ENCODE measurements around the gene SLC25A2. TPM values are rescaled to one million over a fixed set of nuclear protein-coding genes. Genes with fewer than 3 reads are reported as not detected.
A peak's percentile ranks its signal among the peaks of the same experiment; 100 is the strongest.
"Not testable (repeated sequence)": the region's sequence is repeated elsewhere in the genome, so short reads cannot be mapped to it uniquely, and the experiment has no call there.

Gene SLC25A2
- total RNA-seq, 1 experiment from 2014 or later: 0.28 TPM

GRCh38 chr5:141349917-141350619 lies 46.2 kb upstream of the SLC25A2 start, which contains the start of gene PCDHGB1:
Gene PCDHGB1, plus strand, starts transcription at chr5:141350099. Its CDS starts 162 bp downstream, at chr5:141350261.
- H3K36me3 ChIP-seq (ENCODE audit: control insufficient read depth, insufficient read depth, low read length): no peaks in the 10 kb centered on the region
- peak within 1 kb of the TSS; percentile 5; the same call in 1 of the 2 replicates for H3K27ac ChIP-seq (ENCODE audit: low read length)
- intact Hi-C loops (cut with micrococcal nuclease; ENCODE audit: unreplicated experiment): loop anchor here (10.0 kb wide), 1 partner anchor 175 kb away; no protein-coding TSS in a partner anchor
- no TSS peak for BruUV-seq (replicated peaks)
- H3K9me3 ChIP-seq (ENCODE audit: control insufficient read depth, insufficient read depth, low read depth, low read length): no peaks in the 10 kb centered on the region
- DNase-seq (ENCODE audit: low read depth, low spot score): no peak
- TF ChIP-seq CTCF (IDR thresholded peaks at IDR 0.05) (peak; percentile 81), SIN3A (IDR thresholded peaks at IDR 0.05; ENCODE audit: borderline replicate concordance, insufficient read depth, low read depth, low read length) (no peak), POLR2AphosphoS5 (IDR thresholded peaks at IDR 0.05; ENCODE audit: low read depth, low read length) (no peak), REST (IDR thresholded peaks at IDR 0.05; ENCODE audit: insufficient read depth in 1 of 2, low read depth in 2 of 2, low read length in 1 of 2) (0 out of 4 replicates have a peak, but pooled peaks of 1 of the 2 experiments have one; percentile 13), TCF7L2 (IDR thresholded peaks at IDR 0.05; ENCODE audit: low read depth, low read length) (no peak)
- in situ Hi-C loops (cut with HindIII; ENCODE audit: low pct_unique_long_range_greater_than_20kb, low sequenced_read_pairs): loop anchor here (25.0 kb wide), 1 partner anchor 163 kb away; the partner anchor contains the start of genes PCDHB10, PCDHB11, PCDHB16 and PCDHB8
- no peaks in the 10 kb centered on the region; the same call in 1 of the 2 replicates for H3K27me3 ChIP-seq (ENCODE audit: control insufficient read depth, insufficient read depth, low read length)
- peak within 1 kb of the TSS; percentile 51 to 68 for H3K4me3 ChIP-seq (ENCODE audit: low read depth in 2 of 2, low read length in 2 of 2)
- POLR2A ChIA-PET: no interaction called here
- no peaks in the 10 kb centered on the region for H3K4me1 ChIP-seq (ENCODE audit: control insufficient read depth, insufficient read depth, low read length)
- CTCF ChIA-PET: interaction anchor here (0.6 to 1.8 kb wide), 8 partner anchors 14 to 213 kb away, joined by 3 to 10 read pairs (median 4); partner anchors contain the start of genes PCDHB14, PCDHGA10, PCDHGA5 and PCDHGB7
- ATAC-seq: peak; percentile 97

- ATAC-seq; POLR2A ChIA-PET; intact Hi-C loops (cut with micrococcal nuclease; ENCODE audit: unreplicated experiment); BruUV-seq (replicated peaks); H3K36me3 ChIP-seq (ENCODE audit: control insufficient read depth, insufficient read depth, low read length); H3K27me3 ChIP-seq (ENCODE audit: control insufficient read depth, insufficient read depth, low read length); CTCF ChIA-PET; H3K4me1 ChIP-seq (ENCODE audit: control insufficient read depth, insufficient read depth, low read length); H3K27ac ChIP-seq (ENCODE audit: low read length); H3K9me3 ChIP-seq (ENCODE audit: control insufficient read depth, insufficient read depth, low read depth, low read length); DNase-seq (ENCODE audit: low read depth, low spot score); H3K4me3 ChIP-seq (ENCODE audit: low read depth in 2 of 2, low read length in 2 of 2): not testable (repeated sequence)
- in situ Hi-C loops (cut with HindIII; ENCODE audit: low pct_unique_long_range_greater_than_20kb, low sequenced_read_pairs): loop anchor here (25.0 kb wide), 1 partner anchor 159 kb away; the partner anchor contains the start of genes PCDHB10, PCDHB11, PCDHB16 and PCDHB8
Measured at GRCh38 chr5:141346017-141346416, 42.2 kb upstream of the SLC25A2 start.

GRCh38 chr5:141345327-141345726 lies 41.5 kb upstream of the SLC25A2 start:
- Histone ChIP-seq H3K27me3 (ENCODE audit: control insufficient read depth, insufficient read depth, low read length) (no peaks in the 10 kb centered on the region; the same call in 1 of the 2 replicates), H3K27ac (ENCODE audit: low read length) (no peak overlapping the region), H3K9me3 (ENCODE audit: control insufficient read depth, insufficient read depth, low read depth, low read length) (no peaks in the 10 kb centered on the region; the same call in 1 of the 2 replicates), H3K4me3 (ENCODE audit: low read depth in 2 of 2, low read length in 2 of 2) (no peak overlapping the region), H3K4me1 (ENCODE audit: control insufficient read depth, insufficient read depth, low read length) (no peaks in the 10 kb centered on the region), H3K36me3 (ENCODE audit: control insufficient read depth, insufficient read depth, low read length) (no peaks in the 10 kb centered on the region)
- POLR2A ChIA-PET: no interaction called here
- ATAC-seq (no peak), DNase-seq (ENCODE audit: low read depth, low spot score) (no peak)
- intact Hi-C loops (cut with micrococcal nuclease; ENCODE audit: unreplicated experiment): no loop called here
- in situ Hi-C loops (cut with HindIII; ENCODE audit: low pct_unique_long_range_greater_than_20kb, low sequenced_read_pairs): loop anchor here (25.0 kb wide), 1 partner anchor 158 kb away; the partner anchor contains the start of genes PCDHB10, PCDHB11, PCDHB16 and PCDHB8
- no TSS peak for BruUV-seq (replicated peaks)
- TF ChIP-seq REST (IDR thresholded peaks at IDR 0.05; ENCODE audit: insufficient read depth in 1 of 2, low read depth in 2 of 2, low read length in 1 of 2) (no peak), POLR2AphosphoS5 (IDR thresholded peaks at IDR 0.05; ENCODE audit: low read depth, low read length) (no peak), TCF7L2 (IDR thresholded peaks at IDR 0.05; ENCODE audit: low read depth, low read length) (no peak)
- CTCF ChIA-PET: no interaction called here
